NCI-H345 treated with DMSO at 0.1 percent for 48 hours (cell line): ENCODE measurements around the gene CFAP73.
"Not testable (repeated sequence)": the region's sequence is repeated elsewhere in the genome, so short reads cannot be mapped to it uniquely, and the experiment has no call there.

Experiments used
- DNase-seq: peaks from one replicate; lab custom pipeline; 2025; ENCODE audit not compliant: unreplicated experiment; lab: John Stamatoyannopoulos, UW

Gene CFAP73

DNA sequence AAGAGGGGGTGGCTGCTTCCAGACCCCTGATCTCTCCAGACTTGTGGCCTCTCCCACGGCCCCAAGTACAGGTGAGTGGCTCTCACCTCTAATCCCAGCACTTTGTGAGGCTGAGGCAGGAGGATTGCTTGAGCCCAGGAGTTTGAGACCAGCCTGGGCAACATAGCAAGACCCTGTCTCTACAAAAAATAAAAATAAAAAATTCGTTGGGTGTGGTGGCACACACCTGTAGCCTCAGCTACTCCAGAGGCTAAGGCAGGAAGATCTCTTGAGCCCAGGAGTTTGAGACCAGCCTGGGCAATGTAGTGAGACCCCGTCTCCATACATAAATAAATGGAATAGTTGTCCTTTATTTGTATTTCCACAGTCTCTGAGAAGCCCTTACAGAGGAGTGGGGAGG is 7.8 kb upstream of the CFAP73 start:
- not testable (repeated sequence) for DNase-seq

- no peak for DNase-seq
These were observed 7.2 kb upstream of the CFAP73 start for GRCh38 chr12:113142173-113142885.

GRCh38 chr12:113142886-113143332 is 6.6 kb upstream of the CFAP73 start:
- no peak for DNase-seq

DNA sequence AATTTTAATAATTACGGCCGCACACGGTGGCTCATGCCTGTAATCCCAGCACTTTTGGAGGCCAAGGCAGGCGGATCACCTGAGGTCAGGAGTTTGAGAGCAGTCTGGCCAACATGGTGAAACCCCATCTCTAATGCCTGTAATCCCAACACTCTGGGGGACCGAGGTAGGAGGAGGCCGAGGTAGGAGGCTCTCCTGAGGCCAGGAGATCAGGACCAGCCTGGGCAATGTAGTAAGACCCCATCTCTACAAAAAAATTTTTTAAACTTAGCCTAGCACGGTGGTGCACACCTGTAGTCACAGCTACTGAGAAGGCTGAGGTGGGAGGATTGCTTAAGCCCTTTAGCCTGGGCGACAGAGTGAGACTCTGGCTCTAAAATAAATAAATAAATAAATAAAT is 5.6 kb upstream of the CFAP73 start:
- no peak for DNase-seq

- DNase-seq: no peak
These were observed 4.7 kb upstream of the CFAP73 start for GRCh38 chr12:113144806-113145205.

- DNase-seq: no peak
These were observed 3.6 kb upstream of the CFAP73 start for GRCh38 chr12:113145720-113146551.

DNA sequence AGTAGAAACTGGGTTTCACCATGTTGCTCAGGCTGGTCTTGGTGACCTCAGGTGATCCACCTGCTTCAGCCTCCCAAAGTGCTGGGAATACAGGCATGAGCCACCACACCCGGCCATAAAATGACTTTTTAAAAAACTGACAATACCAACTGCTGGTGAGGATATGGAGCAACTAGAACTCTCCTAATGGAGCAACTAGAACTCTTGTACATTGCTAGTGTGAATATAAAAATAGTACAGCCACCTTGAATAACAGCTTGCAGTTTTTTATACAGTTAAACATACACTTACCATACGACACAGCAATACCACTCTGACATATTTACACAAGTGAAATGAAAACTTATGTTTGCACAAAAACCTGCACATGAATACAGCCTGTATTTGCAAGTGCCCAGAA is 2.5 kb upstream of the CFAP73 start:
- DNase-seq: no peak

- DNase-seq: no peak
These were observed 2.1 kb downstream of the CFAP73 start for GRCh38 chr12:113151655-113152054.

- DNase-seq: no peak
These were observed 2.8 kb downstream of the CFAP73 start for GRCh38 chr12:113152196-113152834.

- peak; percentile 49 for DNase-seq
These were observed 3.6 kb downstream of the CFAP73 start for GRCh38 chr12:113152835-113153814.

DNA sequence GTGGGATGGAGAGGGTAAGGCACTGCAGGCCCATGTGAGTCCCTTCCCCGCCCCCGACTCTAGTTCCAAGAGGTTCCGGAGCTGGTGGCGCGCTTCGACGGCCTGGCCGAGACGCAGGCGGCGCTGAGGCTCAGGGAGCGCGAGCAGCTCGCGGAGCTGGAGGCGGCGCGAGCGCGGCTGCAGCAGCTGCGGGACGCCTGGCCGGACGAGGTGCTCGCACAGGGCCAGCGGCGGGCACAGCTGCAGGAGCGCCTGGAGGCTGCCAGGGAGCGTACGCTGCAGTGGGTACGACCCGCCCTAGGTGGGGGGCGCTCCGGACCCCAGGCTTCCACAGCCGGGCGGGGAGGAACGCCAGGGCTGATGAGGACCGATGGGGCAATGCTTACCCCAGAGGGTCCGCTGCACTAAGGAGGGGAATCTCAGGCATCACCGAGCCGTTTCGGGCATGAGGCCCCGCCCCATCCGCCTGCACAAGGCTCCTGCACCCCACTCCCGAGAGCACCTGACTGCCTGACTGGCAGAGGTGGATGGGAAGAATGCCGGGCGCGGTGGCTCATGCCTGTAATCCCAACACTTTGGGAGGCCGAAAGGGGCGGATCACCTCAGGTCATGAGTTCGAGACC is 4.9 kb downstream of the CFAP73 start:
- no peak for DNase-seq

GRCh38 chr12:113155060-113155459 is 5.5 kb downstream of the CFAP73 start:
- no peak for DNase-seq

DNA sequence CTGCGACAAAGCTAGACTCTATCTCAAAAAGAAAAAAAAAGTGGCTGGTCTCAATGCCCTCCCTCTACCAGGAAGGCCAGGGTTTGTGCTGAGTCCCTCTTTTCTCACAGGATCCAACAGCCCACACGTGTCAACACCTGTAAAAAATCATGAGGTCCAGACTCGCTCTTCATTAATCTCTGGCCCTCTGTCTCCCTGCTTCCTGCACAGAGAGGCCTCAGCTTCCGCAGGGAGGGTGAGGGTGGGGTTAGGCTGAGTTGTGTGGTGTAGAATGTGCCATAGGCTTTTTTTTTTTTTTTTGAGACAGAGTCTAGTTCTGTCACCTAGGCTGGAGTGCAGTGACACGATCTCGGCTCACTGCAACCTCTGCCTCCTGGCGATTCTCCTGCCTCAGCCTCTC is 6.1 kb downstream of the CFAP73 start:
- no peak for DNase-seq

DNA sequence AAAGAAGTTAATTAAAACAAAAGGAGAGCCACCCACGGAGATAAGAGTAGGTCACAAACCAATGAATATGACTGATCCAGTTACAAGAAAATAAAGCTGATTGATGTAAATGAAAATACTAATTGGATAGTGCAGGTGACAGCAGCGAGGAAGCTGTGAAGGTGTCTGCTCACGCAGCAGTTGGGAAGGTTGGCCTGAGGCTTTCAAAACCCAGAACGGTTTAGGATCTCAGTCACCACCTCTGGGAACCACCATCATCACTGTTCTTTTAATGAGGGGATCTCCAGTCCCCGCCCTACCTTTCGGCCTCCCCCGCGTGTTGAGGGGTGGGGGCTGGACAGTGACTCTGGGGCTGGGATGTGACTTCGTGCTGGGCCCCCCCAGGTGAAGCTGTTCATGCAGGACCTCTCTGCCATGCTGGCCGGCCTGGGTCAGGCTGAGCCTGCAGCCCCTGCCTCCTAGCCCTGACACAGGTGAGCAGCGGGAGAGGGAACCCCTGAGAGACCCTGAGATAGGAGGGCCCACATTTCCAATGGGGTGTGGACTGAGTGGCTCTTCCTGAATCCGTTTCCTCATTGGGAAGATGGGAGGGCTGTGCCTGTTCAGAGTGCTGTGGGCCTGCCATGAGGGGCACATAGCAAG is 7.8 kb downstream of the CFAP73 start:
- no peak for DNase-seq

DNA sequence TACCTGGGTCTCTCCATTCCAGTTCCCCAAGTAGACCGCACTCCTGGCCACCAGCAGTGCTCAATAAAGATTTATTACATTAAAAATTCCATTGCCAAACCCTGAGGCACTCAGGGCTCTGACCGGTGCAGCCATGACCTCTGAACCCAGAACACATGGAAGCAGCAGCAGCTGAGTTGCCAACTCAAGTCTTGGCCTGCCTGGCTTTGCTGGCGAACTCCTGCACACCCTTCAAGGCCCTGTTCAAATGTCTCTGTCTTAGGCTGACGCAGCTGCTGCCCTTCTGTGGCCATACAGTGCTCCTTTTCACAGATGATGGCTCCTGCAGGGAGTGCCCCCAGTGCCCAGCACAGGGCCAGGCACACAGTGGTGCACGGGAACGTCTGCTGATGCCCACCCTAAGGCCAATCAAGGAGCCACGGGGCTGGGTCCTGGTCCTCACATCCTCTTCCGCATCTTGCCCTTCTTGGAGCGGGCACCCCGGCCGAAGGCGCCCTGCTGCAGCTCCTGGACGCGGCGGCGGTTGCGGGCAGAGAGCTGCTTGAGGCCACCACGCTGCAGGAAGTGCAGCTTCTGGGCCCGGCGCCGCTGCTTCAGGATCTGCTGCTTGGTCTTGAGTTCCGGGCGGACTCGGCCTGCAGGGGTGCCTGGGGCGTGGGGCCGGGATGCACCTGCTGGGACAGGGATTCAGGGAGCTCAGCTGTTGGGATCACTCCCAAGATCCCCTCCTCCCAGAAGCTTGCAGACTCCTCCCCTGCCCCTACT is 9.1 kb downstream of the CFAP73 start:
- no peak for DNase-seq

- DNase-seq: no peak
These were observed 10.4 kb downstream of the CFAP73 start for GRCh38 chr12:113159937-113160336.

DNA sequence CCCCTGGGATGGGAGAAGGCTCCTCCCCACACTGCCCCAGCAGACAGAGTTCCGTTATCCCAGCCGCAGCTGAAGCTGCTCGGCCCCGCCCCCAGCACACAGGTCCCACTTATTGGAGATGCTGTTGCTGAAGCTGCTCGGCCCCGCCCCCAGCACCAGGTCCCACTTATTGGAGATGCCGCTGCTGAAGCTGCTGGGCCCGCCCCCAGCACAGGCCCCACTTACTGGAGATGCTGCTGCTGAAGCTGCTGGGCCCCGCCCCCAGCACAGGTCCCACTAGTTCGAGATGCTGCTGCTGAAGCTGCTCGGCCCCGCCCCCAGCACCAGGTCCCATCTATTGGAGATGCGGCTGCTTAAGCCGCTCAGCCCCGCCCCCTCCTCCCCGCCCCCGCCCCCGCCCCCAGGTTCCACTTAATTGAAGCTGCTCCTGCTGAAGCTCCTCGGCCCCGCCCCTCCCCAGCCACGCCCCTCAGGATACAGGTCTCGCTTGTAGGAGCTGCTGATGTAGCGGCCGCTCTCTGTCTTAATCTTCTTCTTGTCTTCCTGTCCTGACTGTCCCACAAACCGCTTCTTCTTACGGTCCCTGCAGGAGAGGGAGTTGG is 12.0 kb downstream of the CFAP73 start:
- DNase-seq: no peak
